Aorta (tissue), 5 donors: ENCODE results near the gene SNN. TPM values are rescaled to one million over a fixed set of nuclear protein-coding genes. Genes with fewer than 3 reads are reported as not detected.

ENCODE experiments used
- ATAC-seq: fragments of 200-7000 bp; cut with Tn5 transposase; one replicate; pipeline ENCODE4 v1.9.1; 2022; ENCODE audit warnings: moderate library complexity; ENCODE audit not compliant: low FRiP score
- DNase-seq, 2 donors: peaks; one replicate each; pipeline ENCODE4 v3.0.0-alpha.2; 2020
- H3K27ac ChIP-seq, 2 donors: one replicate each; pipeline ENCODE4 v1.5.1; 2013; ENCODE audit warnings: low read length in 2 of 2, mild to moderate bottlenecking in 2 of 2, moderate library complexity in 2 of 2, control low read depth in 1 of 2, inconsistent platforms in 1 of 2, low read depth in 1 of 2
- H3K27me3 ChIP-seq, 2 donors: one replicate each; pipeline ENCODE4 v1.6.1; 2013; ENCODE audit warnings: control low read depth in 1 of 2, low read length in 1 of 2, mild to moderate bottlenecking in 1 of 2, moderate library complexity in 1 of 2; ENCODE audit not compliant: insufficient read depth in 2 of 2, control insufficient read depth in 1 of 2
- H3K36me3 ChIP-seq, 2 donors: one replicate each; pipeline ENCODE4 v1.6.1; 2013; ENCODE audit warnings: control low read depth in 1 of 2, low read length in 1 of 2, mild to moderate bottlenecking in 1 of 2; ENCODE audit not compliant: insufficient read depth in 2 of 2, control insufficient read depth in 1 of 2
- H3K4me1 ChIP-seq, 2 donors: one replicate each; pipeline ENCODE4 v1.6.1; 2013; ENCODE audit warnings: low read length in 2 of 2, control low read depth in 1 of 2, mild to moderate bottlenecking in 1 of 2, moderate library complexity in 1 of 2; ENCODE audit not compliant: insufficient read depth in 2 of 2, control insufficient read depth in 1 of 2
- H3K4me3 ChIP-seq, 2 donors: one replicate each; pipeline ENCODE4 v1.5.1; 2013; ENCODE audit warnings: low read length in 2 of 2, control low read depth in 1 of 2, mild to moderate bottlenecking in 1 of 2
- H3K9me3 ChIP-seq: one replicate; pipeline ENCODE4 v1.6.1; 2013; ENCODE audit warnings: mild to moderate bottlenecking, low read length; ENCODE audit not compliant: control insufficient read depth
- WGBS, 2 donors: extraction: QIAGEN DNeasy Blood & Tissue Kit; methylation state at CpG; one replicate each; pipeline ENCODE4 v1.1.7; 2013; 5-methylcytosine and 5-hydroxymethylcytosine counted together
- intact Hi-C, 2 donors: fragments of 100-400 bp; cut with DNase I; formaldehyde crosslinking; loops; one replicate each; pipeline versions ENCODE4 v1.14.2 to v1.15.0; 2022
- polyA plus RNA-seq, 2 donors: library from polyadenylated mRNA; stranded (reverse); fragments of 200-250 nt; gene quantifications; one replicate each; pipeline ENCODE4 v1.2.3, GENCODE V29; 2013
- total RNA-seq, 2 donors: library from RNA; stranded (reverse); fragmentation: NEBNext Ultra II Directional; extraction: Animal tissue kit (Norgen Biotek cat#: 25700); gene quantifications; one replicate each; pipeline ENCODE4 v1.2.1, GENCODE V29; 2021
- donor health status: healthy with polysubstance abuse.
- donor health status: Bipolar disorder and iron deficiency.
- donor health status: DM: no; HTN: no; CAD: no.
- donor health status: DM: no; HTN: no; CAD: no.
- donor health status: DM: yes; HTN: yes; CAD: no.

The SNN gene
- total and polyA plus RNA-seq, 4 donors: 13.0 to 15.9 (median 15.3) TPM

DNA sequence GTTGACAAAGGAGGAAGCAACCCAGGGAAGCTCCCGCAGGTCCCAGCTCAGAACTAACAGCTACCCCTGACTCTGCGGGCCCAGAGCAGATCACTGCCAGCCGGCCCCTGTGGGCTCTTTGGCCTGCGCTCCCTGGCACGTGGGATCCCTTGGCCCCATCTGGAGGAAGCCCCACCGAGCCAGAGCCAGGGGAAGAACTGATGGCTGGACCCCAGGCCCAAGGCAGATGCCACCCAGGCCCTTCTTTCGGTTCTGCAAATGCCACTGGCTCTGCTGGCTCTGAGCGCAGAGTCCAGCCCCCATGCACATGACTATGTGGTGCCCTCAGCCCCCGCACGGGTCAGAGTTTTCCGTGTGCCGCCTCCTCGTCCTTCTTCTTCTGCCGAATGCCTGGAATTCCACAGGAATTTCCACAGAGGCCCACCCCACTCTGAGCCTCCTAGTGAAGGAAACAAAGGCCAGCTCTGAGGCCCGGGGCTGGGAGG, 35.8 kb upstream of the SNN start:
- Histone ChIP-seq H3K9me3 (no peaks in the 10 kb centered on the region), H3K4me3 (no peak overlapping the region), H3K36me3 (no peaks in the 10 kb centered on the region), H3K27me3 (no peaks in the 10 kb centered on the region), H3K4me1 (no peaks in the 10 kb centered on the region), H3K27ac (peak overlapping the region in 1 of 2 donors; percentile 49)
- DNase-seq (peak; percentile 89 to 92), ATAC-seq (peak; percentile 77)
- WGBS, 2 donors: 10 to 11% methylated on average over 15 of the region's 15 CpGs
- intact Hi-C loops: no loop called here

GRCh38 chr16:11633113-11633512, 35.1 kb upstream of the SNN start:
- intact Hi-C loops: no loop called here
- no peak for DNase-seq
- Histone ChIP-seq H3K9me3 (no peaks in the 10 kb centered on the region), H3K4me3 (no peak overlapping the region), H3K27me3 (no peaks in the 10 kb centered on the region), H3K36me3 (no peaks in the 10 kb centered on the region), H3K4me1 (no peaks in the 10 kb centered on the region), H3K27ac (peak overlapping the region in 1 of 2 donors; percentile 23)
- ATAC-seq: no peak
- 75 to 80% methylated on average over 3 of the region's 3 CpGs for WGBS, 2 donors

DNA sequence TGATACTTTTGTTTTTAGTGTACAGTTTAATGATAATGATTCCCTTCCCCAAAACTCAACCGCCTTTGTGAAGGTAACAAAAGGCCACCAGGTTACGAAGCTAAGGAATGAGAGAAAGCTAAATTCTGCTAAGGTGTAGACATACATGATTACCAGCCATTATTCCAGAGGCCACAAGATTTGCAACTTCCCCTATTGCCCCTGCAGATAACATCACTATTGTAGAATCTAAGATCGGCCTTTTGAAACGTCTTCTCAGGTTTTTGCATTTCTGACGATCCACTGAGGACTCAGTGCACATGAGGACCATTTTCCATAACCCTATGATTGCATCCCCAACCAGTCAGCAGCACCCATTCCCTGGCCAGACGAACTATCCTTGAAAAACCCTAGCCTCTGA, 33.9 kb upstream of the SNN start:
- no peak for DNase-seq
- no peaks in the 10 kb centered on the region for H3K36me3 ChIP-seq
- no peaks in the 10 kb centered on the region for H3K4me1 ChIP-seq
- H3K27ac ChIP-seq: no peak overlapping the region
- WGBS, 2 donors: 91 to 96% methylated on average over 6 of the region's 6 CpGs
- no peak for ATAC-seq
- H3K4me3 ChIP-seq: no peak overlapping the region
- H3K9me3 ChIP-seq: no peaks in the 10 kb centered on the region
- no peaks in the 10 kb centered on the region for H3K27me3 ChIP-seq
- intact Hi-C loops: no loop called here

DNA sequence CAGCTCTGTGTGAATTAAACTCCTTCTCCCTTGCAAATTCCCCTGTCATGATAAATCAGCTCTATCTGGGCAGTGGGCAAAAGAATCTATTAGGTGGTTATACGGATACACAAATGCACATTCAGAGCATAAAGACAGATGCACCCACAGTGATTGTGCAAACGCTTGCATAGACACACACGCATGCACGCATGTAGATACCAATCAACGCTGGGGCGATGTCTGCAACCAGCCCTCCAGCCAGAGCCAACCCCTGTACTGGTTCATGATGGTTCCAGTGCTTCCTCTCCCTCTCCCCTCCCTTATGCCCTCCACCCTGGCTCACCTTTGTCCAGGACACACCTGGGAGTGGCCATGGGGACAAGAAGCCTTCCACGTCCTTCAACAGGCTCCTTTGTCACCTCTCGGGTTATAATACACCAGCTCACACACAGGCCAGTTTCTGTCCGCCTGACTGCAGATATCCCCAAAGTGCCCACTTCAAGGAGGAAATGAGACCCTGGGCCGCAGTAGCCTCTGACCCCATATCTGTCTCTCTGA, 33.1 kb upstream of the SNN start:
- ATAC-seq: no peak
- H3K4me1 ChIP-seq: no peaks in the 10 kb centered on the region
- intact Hi-C loops: no loop called here

GRCh38 chr16:11635679-11636171, 32.5 kb upstream of the SNN start:
- H3K36me3 ChIP-seq: no peaks in the 10 kb centered on the region
- DNase-seq (no peak), ATAC-seq (no peak)
- no peaks in the 10 kb centered on the region for H3K4me1 ChIP-seq
- no peak overlapping the region for H3K4me3 ChIP-seq
- no peak overlapping the region for H3K27ac ChIP-seq
- 89 to 92% methylated on average over 12 of the region's 12 CpGs for WGBS, 2 donors
- no peaks in the 10 kb centered on the region for H3K9me3 ChIP-seq
- intact Hi-C loops: no loop called here
- no peaks in the 10 kb centered on the region for H3K27me3 ChIP-seq

More for the DNA sequence above, 33.1 kb upstream of the SNN start:
- Histone ChIP-seq H3K27ac (no peak overlapping the region), H3K9me3 (no peaks in the 10 kb centered on the region), H3K36me3 (no peaks in the 10 kb centered on the region), H3K4me3 (no peak overlapping the region), H3K27me3 (no peaks in the 10 kb centered on the region)
- no peak for DNase-seq
- 89 to 94% methylated on average over 10 of the region's 10 CpGs for WGBS, 2 donors

DNA sequence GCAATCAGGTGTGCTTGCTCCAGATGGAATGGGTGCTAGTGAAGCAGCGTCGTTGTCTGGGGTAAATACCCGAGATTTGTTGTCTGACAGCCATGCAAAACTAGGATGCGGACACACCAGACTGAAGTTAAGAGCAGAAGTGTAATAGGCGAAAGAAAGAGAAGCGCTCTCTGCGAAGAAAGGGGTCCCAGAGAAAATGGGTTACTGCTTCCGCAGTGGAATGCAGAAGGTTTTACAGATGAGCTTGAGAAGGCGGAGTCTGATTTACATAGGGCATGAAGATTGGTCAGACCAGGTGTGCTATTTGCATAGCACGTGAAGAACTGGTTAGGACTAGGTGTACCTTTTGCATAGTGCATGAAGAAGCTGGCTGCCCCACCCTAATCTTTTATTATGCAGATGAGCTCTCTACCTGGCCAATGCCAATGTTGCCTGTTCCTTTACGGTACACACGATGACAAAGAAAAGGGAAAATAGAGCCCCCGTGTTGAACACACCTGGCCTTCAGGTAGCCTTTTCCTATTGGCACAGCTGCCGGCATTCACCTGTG, 32.0 kb upstream of the SNN start:
- H3K9me3 ChIP-seq: no peaks in the 10 kb centered on the region
- no peaks in the 10 kb centered on the region for H3K27me3 ChIP-seq
- H3K4me1 ChIP-seq: no peaks in the 10 kb centered on the region
- ATAC-seq (no peak), DNase-seq (no peak)
- H3K4me3 ChIP-seq: no peak overlapping the region
- no peak overlapping the region for H3K27ac ChIP-seq
- no peaks in the 10 kb centered on the region for H3K36me3 ChIP-seq
- intact Hi-C loops: no loop called here
- WGBS, 2 donors: 70% methylated on average over 14 of the region's 14 CpGs

- H3K4me1 ChIP-seq: no peaks in the 10 kb centered on the region
- intact Hi-C loops: no loop called here
- DNase-seq: no peak
- no peak overlapping the region for H3K4me3 ChIP-seq
- no peaks in the 10 kb centered on the region for H3K36me3 ChIP-seq
- WGBS, 2 donors: 71 to 93% methylated on average over 5 of the region's 5 CpGs
- ATAC-seq: no peak
- H3K27ac ChIP-seq: no peak overlapping the region
- H3K27me3 ChIP-seq: no peaks in the 10 kb centered on the region
- H3K9me3 ChIP-seq: no peaks in the 10 kb centered on the region
These were observed 30.9 kb upstream of the SNN start for GRCh38 chr16:11637320-11637719.

- intact Hi-C loops: no loop called here
- H3K27ac ChIP-seq: no peak overlapping the region
- no peaks in the 10 kb centered on the region for H3K36me3 ChIP-seq
- no peaks in the 10 kb centered on the region for H3K27me3 ChIP-seq
- ATAC-seq (no peak), DNase-seq (no peak)
- H3K9me3 ChIP-seq: no peaks in the 10 kb centered on the region
- 90 to 97% methylated on average over 4 of the region's 4 CpGs for WGBS, 2 donors
- no peaks in the 10 kb centered on the region for H3K4me1 ChIP-seq
- no peak overlapping the region for H3K4me3 ChIP-seq
These were observed 30.1 kb upstream of the SNN start for GRCh38 chr16:11638140-11638539.

GRCh38 chr16:11639008-11639562, 29.2 kb upstream of the SNN start:
- no peak overlapping the region for H3K27ac ChIP-seq
- no peaks in the 10 kb centered on the region for H3K36me3 ChIP-seq
- H3K9me3 ChIP-seq: no peaks in the 10 kb centered on the region
- DNase-seq (no peak), ATAC-seq (no peak)
- H3K4me1 ChIP-seq: no peaks in the 10 kb centered on the region
- H3K27me3 ChIP-seq: no peaks in the 10 kb centered on the region
- no peak overlapping the region for H3K4me3 ChIP-seq
- WGBS, 2 donors: 47 to 51% methylated on average over 4 of the region's 4 CpGs
- intact Hi-C loops: no loop called here
